ENCODE measurements around the gene SMARCA1. TPM values are rescaled to one million over a fixed set of nuclear protein-coding genes. Genes with fewer than 3 reads are reported as not detected.

Gene SMARCA1
- total RNA-seq, 3 donors from 2014 or later = 3.1 to 31.6 (median 6.0) TPM

DNA sequence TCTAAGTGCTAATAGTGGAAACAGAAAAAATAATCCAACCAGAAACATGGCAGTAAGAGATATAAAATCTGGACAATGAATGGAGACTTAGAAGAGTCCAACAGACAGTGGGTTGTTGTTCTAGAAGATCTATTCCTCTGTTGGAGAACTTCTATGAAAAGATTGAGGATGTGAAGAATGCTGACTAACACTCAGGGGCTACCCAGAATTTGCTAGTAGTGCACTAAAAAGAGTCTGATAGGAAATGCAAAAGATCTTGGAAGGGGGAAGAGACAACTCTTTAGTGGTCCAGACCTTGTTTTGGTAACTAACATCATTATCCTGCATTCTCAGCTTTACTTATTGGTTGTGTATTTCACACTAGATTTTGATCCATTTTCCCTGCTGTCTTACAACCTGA lies 77.9 kb downstream of the SMARCA1 start:
- Histone ChIP-seq H3K4me1 (ENCODE audit: low read depth) (no peaks in the 10 kb centered on the region), H3K36me3 (ENCODE audit: low read depth) (no peaks in the 10 kb centered on the region), H3K4me3 (no peak overlapping the region), H3K9me3 (no peaks in the 10 kb centered on the region)
- TF ChIP-seq CTCF (IDR thresholded peaks at IDR 0.05) = no peak
- DNase-seq (no peak), ATAC-seq (no peak)
- intact Hi-C loops (cut with DNase I, micrococcal nuclease) = no loop called here

- H3K4me3 ChIP-seq = no peak overlapping the region
- ATAC-seq (no peak), DNase-seq (no peak)
- no peaks in the 10 kb centered on the region for H3K4me1 ChIP-seq (ENCODE audit: low read depth)
- H3K36me3 ChIP-seq (ENCODE audit: low read depth) = no peaks in the 10 kb centered on the region
- no peaks in the 10 kb centered on the region for H3K9me3 ChIP-seq
- intact Hi-C loops (cut with DNase I, micrococcal nuclease) = no loop called here
- TF ChIP-seq CTCF (IDR thresholded peaks at IDR 0.05) = no peak
Measured at GRCh38 chrX:129433945-129434344, 89.3 kb downstream of the SMARCA1 start.

DNA sequence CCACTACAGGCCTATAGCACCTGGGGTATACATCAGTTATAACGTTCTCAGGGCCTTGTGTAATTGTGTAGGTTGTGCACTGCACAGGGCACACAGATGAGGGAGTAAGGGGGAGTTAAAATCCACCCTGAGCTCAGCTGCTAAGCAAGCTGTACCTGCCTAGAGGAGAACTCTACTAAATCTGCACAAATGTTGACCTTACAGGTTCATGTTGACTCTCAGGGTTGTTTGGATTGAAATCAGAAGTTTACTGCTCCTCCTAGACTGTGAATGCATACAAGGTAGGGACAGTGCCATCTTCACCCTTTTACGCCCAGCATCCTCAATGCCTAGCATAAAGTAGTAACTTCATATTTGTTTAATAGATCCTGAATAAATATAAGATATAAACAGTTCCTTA lies 89.8 kb downstream of the SMARCA1 start:
- no peak for TF ChIP-seq CTCF (IDR thresholded peaks at IDR 0.05)
- H3K4me3 ChIP-seq = no peak overlapping the region
- H3K9me3 ChIP-seq = no peaks in the 10 kb centered on the region
- no peaks in the 10 kb centered on the region for H3K36me3 ChIP-seq (ENCODE audit: low read depth)
- H3K4me1 ChIP-seq (ENCODE audit: low read depth) = no peaks in the 10 kb centered on the region
- DNase-seq (no peak), ATAC-seq (no peak)
- intact Hi-C loops (cut with DNase I, micrococcal nuclease) = no loop called here

- H3K9me3 ChIP-seq = no peaks in the 10 kb centered on the region
- H3K4me1 ChIP-seq (ENCODE audit: low read depth) = no peaks in the 10 kb centered on the region
- ATAC-seq (no peak), DNase-seq (no peak)
- intact Hi-C loops (cut with DNase I, micrococcal nuclease) = no loop called here
- H3K4me3 ChIP-seq = no peak overlapping the region
- no peak for TF ChIP-seq CTCF (IDR thresholded peaks at IDR 0.05)
- H3K36me3 ChIP-seq (ENCODE audit: low read depth) = no peaks in the 10 kb centered on the region
Measured at GRCh38 chrX:129427267-129427666, 96.0 kb downstream of the SMARCA1 start.

- TF ChIP-seq CTCF (IDR thresholded peaks at IDR 0.05) = no peak
- intact Hi-C loops (cut with DNase I, micrococcal nuclease) = no loop called here
- ATAC-seq = no peak
Measured at GRCh38 chrX:129423191-129423590, 100.1 kb downstream of the SMARCA1 start.

GRCh38 chrX:129404670-129405008 lies 118.7 kb downstream of the SMARCA1 start:
- DNase-seq (no peak), ATAC-seq (no peak)
- no peak for TF ChIP-seq CTCF (IDR thresholded peaks at IDR 0.05)
- Histone ChIP-seq H3K4me3 (no peak overlapping the region), H3K4me1 (ENCODE audit: low read depth) (no peaks in the 10 kb centered on the region), H3K9me3 (no peaks in the 10 kb centered on the region), H3K36me3 (ENCODE audit: low read depth) (no peaks in the 10 kb centered on the region)
- intact Hi-C loops (cut with DNase I, micrococcal nuclease) = no loop called here

More at GRCh38 chrX:129423191-129423590, 100.1 kb downstream of the SMARCA1 start:
- DNase-seq = no peak
- Histone ChIP-seq H3K4me1 (ENCODE audit: low read depth) (no peaks in the 10 kb centered on the region), H3K4me3 (no peak overlapping the region), H3K9me3 (no peaks in the 10 kb centered on the region), H3K36me3 (ENCODE audit: low read depth) (no peaks in the 10 kb centered on the region)

Data from mucosa of descending colon (tissue), 3 donors.